ENCODE results near the gene MACROD2. TPM values are rescaled to one million over a fixed set of nuclear protein-coding genes. Genes with fewer than 3 reads are reported as not detected.

The MACROD2 gene
- total and polyA plus RNA-seq, 2 donors (not counting 1 experiment from before 2014, with no cell fraction given), result 5.3 to 6.7 TPM

DNA sequence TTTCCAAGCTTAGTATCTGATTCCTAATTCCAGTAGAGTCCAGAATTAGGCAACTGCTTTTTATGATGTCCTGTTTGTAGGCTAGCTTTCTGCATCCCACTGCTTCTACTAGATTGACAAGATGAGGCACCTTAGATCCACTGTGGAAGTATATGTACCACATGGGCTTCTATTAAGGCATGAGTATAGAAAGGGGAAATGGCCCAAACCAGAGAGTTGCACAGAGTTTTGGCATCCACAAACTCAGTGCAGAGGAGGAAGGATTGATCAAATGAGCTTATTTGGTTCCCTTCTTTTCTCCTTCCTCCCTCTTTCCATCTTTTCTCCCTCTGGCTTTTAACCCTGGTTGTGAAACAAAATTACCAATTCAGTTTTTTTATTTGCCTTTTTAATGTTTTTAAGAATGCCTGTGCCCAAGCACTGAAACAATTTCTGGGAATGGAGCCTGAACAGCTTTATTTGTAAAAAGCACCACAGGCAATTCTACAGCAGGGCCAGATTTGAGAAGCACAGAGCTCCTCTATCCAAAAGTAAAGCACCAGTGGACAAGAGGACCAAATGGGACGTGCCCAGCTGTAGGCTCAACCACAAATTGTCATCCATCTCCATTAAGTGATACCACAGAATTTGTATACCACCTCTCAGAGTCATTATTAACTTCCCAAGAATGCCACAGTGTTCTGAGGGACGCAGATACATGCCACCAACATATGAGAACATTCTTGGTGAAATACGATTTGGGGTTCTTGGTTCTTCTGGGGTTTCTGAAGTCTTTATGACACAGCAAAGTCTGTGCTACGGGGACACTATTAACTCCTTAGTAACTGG is 1608.9 kb downstream of the MACROD2 start:
- TF ChIP-seq EZH2 (IDR thresholded peaks at IDR 0.05; ENCODE audit: borderline replicate concordance, insufficient read depth, low read depth, low read length, poor library complexity, severe bottlenecking), result no peak
- TF ChIP-seq, protein P1, sequence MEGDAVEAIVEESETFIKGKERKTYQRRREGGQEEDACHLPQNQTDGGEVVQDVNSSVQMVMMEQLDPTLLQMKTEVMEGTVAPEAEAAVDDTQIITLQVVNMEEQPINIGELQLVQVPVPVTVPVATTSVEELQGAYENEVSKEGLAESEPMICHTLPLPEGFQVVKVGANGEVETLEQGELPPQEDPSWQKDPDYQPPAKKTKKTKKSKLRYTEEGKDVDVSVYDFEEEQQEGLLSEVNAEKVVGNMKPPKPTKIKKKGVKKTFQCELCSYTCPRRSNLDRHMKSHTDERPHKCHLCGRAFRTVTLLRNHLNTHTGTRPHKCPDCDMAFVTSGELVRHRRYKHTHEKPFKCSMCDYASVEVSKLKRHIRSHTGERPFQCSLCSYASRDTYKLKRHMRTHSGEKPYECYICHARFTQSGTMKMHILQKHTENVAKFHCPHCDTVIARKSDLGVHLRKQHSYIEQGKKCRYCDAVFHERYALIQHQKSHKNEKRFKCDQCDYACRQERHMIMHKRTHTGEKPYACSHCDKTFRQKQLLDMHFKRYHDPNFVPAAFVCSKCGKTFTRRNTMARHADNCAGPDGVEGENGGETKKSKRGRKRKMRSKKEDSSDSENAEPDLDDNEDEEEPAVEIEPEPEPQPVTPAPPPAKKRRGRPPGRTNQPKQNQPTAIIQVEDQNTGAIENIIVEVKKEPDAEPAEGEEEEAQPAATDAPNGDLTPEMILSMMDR (IDR thresholded peaks at IDR 0.05), result no peak
- ATAC-seq (ENCODE audit: low read depth), result no peak
- no peak overlapping the region for H3K4me2 ChIP-seq (replicated peaks; ENCODE audit: low read depth, low read length, poor library complexity, severe bottlenecking)
- H3K4me3 ChIP-seq (ENCODE audit: control extremely low read depth in 1 of 5, extremely low read depth in 1 of 5, insufficient read depth in 1 of 5, low read depth in 2 of 5, low read length in 4 of 5), result no peak overlapping the region
- no peaks in the 10 kb centered on the region for H3K27me3 Mint-ChIP-seq
- H3K79me2 ChIP-seq (ENCODE audit: control insufficient read depth, insufficient read depth, low read length), result no peaks in the 10 kb centered on the region
- DNase-seq, result no peak
- no peaks in the 10 kb centered on the region for H3K9me3 ChIP-seq (ENCODE audit: control extremely low read depth in 1 of 3, control insufficient read depth in 2 of 3, insufficient read depth in 1 of 3, low read length in 2 of 3)
- H3K27me3 ChIP-seq (replicated peaks in 1 of 4; ENCODE audit: control extremely low read depth in 1 of 4, control insufficient read depth in 3 of 4, insufficient read depth in 4 of 4, low read length in 3 of 4), result no peaks in the 10 kb centered on the region
- H2AFZ ChIP-seq (ENCODE audit: insufficient read depth, low read depth, low read length, poor library complexity, severe bottlenecking), result no peak overlapping the region
- H3K4me3 Mint-ChIP-seq, result no peak overlapping the region
- H4K20me1 ChIP-seq (ENCODE audit: control insufficient read depth, insufficient read depth, low read length, poor library complexity, severe bottlenecking), result no peaks in the 10 kb centered on the region
- H3K9me3 Mint-ChIP-seq (ENCODE audit: insufficient read depth), result no peaks in the 10 kb centered on the region
- no peak overlapping the region for H3K9ac ChIP-seq (ENCODE audit: low read length)
- WGBS (ENCODE audit: insufficient coverage), result 20% methylated on average over 1 of the region's 4 CpGs
- H3K27ac ChIP-seq (ENCODE audit: low read length in 2 of 2), result no peak overlapping the region
- H3K27ac Mint-ChIP-seq, result no peak overlapping the region
- H3K4me1 Mint-ChIP-seq, result no peaks in the 10 kb centered on the region
- intact Hi-C loops (cut with micrococcal nuclease), result no loop called here
- no peaks in the 10 kb centered on the region for H3K4me1 ChIP-seq (ENCODE audit: control insufficient read depth in 2 of 2, insufficient read depth in 2 of 2, low read length in 2 of 2)
- H3K36me3 ChIP-seq (replicated peaks in 1 of 2; ENCODE audit: control extremely low read depth in 1 of 2, control insufficient read depth in 1 of 2, extremely low read depth in 1 of 2, insufficient read depth in 2 of 2, low read length in 1 of 2), result no peaks in the 10 kb centered on the region
- CTCF ChIA-PET, result no interaction called here
- POLR2A ChIA-PET, result no interaction called here

DNA sequence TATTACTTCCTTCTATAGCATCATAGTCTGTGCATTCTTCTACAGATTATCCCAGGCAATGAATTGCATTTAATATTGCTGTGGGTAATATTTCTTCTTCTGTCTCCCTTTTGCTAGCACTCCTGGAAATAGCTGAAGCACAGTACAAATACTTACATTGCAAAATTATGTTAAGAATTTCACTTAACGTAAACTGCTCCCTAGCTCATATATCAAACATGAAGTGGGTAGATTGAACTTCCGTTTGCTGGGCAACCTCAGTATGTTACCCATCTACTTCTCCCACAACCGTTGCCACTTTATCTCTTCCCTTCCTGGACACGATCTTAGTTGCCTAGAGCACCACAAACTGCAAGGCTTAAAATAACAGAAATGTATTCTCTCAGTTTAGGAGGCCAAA is 1614.6 kb downstream of the MACROD2 start:
- Mint-ChIP-seq H3K4me1 (no peaks in the 10 kb centered on the region), H3K4me3 (no peak overlapping the region), H3K27ac (no peak overlapping the region), H3K27me3 (peaks cover 3% of the 10 kb centered on the region), H3K9me3 (ENCODE audit: insufficient read depth) (no peaks in the 10 kb centered on the region)
- H3K4me3 ChIP-seq (ENCODE audit: control extremely low read depth in 1 of 5, extremely low read depth in 1 of 5, insufficient read depth in 1 of 5, low read depth in 2 of 5, low read length in 4 of 5), result no peak overlapping the region
- intact Hi-C loops (cut with micrococcal nuclease), result no loop called here
- H3K4me2 ChIP-seq (replicated peaks; ENCODE audit: low read depth, low read length, poor library complexity, severe bottlenecking), result no peak overlapping the region
- 50% methylated on average over 1 of the region's 4 CpGs for WGBS (ENCODE audit: insufficient coverage)
- no peak overlapping the region for H2AFZ ChIP-seq (ENCODE audit: insufficient read depth, low read depth, low read length, poor library complexity, severe bottlenecking)
- ATAC-seq (ENCODE audit: low read depth) (no peak), DNase-seq (no peak)
- H3K9ac ChIP-seq (ENCODE audit: low read length), result no peak overlapping the region
- no peaks in the 10 kb centered on the region for H3K27me3 ChIP-seq (replicated peaks in 1 of 4; ENCODE audit: control extremely low read depth in 1 of 4, control insufficient read depth in 3 of 4, insufficient read depth in 4 of 4, low read length in 3 of 4)
- H3K79me2 ChIP-seq (ENCODE audit: control insufficient read depth, insufficient read depth, low read length), result no peaks in the 10 kb centered on the region
- ChIA-PET CTCF (no interaction called here), POLR2A (no interaction called here)
- H3K9me3 ChIP-seq (ENCODE audit: control extremely low read depth in 1 of 3, control insufficient read depth in 2 of 3, insufficient read depth in 1 of 3, low read length in 2 of 3), result no peaks in the 10 kb centered on the region
- H3K27ac ChIP-seq (ENCODE audit: low read length in 2 of 2), result no peak overlapping the region
- no peaks in the 10 kb centered on the region for H4K20me1 ChIP-seq (ENCODE audit: control insufficient read depth, insufficient read depth, low read length, poor library complexity, severe bottlenecking)
- no peak for TF ChIP-seq EZH2 (IDR thresholded peaks at IDR 0.05; ENCODE audit: borderline replicate concordance, insufficient read depth, low read depth, low read length, poor library complexity, severe bottlenecking)
- TF ChIP-seq, protein P1 (IDR thresholded peaks at IDR 0.05), result no peak
- H3K36me3 ChIP-seq (replicated peaks in 1 of 2; ENCODE audit: control extremely low read depth in 1 of 2, control insufficient read depth in 1 of 2, extremely low read depth in 1 of 2, insufficient read depth in 2 of 2, low read length in 1 of 2), result no peaks in the 10 kb centered on the region
- H3K4me1 ChIP-seq (ENCODE audit: control insufficient read depth in 2 of 2, insufficient read depth in 2 of 2, low read length in 2 of 2), result no peaks in the 10 kb centered on the region
